Sigmoid colon (tissue), 7 donors: ENCODE measurements around the gene UGT1A5. TPM values are rescaled to one million over a fixed set of nuclear protein-coding genes. Genes with fewer than 3 reads are reported as not detected.
"Not testable (repeated sequence)": the region's sequence is repeated elsewhere in the genome, so short reads cannot be mapped to it uniquely, and the experiment has no call there.

Experiments used
- DNase-seq: peaks from one replicate; pipeline ENCODE4 v3.0.0-alpha.2; 2019
- H3K27ac ChIP-seq, 4 donors: fragments of 200-600 bp; sonication (generic); one replicate each; pipeline ENCODE4 v1.5.1; 2016 to 2019; ENCODE audit warnings: mild to moderate bottlenecking in 1 of 4
- H3K27me3 ChIP-seq, 3 donors: fragments of 200-600 bp; sonication (generic); one replicate each; pipeline ENCODE4 v1.5.1; 2019; ENCODE audit warnings: mild to moderate bottlenecking in 1 of 3
- H3K36me3 ChIP-seq, 4 donors: fragments of 200-600 bp; sonication (generic); one replicate each; pipeline ENCODE4 v1.5.1; 2016 to 2019
- H3K4me1 ChIP-seq, 4 donors: fragments of 200-600 bp; sonication (generic); one replicate each; pipeline ENCODE4 v1.5.1; 2017 to 2019
- H3K4me3 ChIP-seq, 4 donors: fragments of 200-600 bp; sonication (generic); one replicate each; pipeline ENCODE4 v1.5.1; 2017 to 2019; ENCODE audit warnings: mild to moderate bottlenecking in 2 of 4, moderate library complexity in 1 of 4
- H3K9me3 ChIP-seq, 4 donors: fragments of 200-600 bp in 3 of 4; sonication (generic) in 3 of 4; one replicate each; pipeline versions ENCODE4 v1.5.1 to v1.6.1; 2013 to 2019
- CTCF ChIP-seq, 4 experiments: fragments of 450-650 bp in 3 of 4; fragments of 200-600 bp in 1 of 4; IDR thresholded peaks; one replicate each; pipeline ENCODE4 v1.5.1; 2016 to 2019; ENCODE audit warnings: antibody characterized with exemption in 4 of 4, mild to moderate bottlenecking in 3 of 4, moderate library complexity in 2 of 4
- EP300 ChIP-seq, 4 donors: sonication (generic); formaldehyde crosslinking; IDR thresholded peaks; one replicate each; pipeline ENCODE4 v1.6.1; 2017; ENCODE audit warnings: antibody characterized with exemption in 4 of 4
- POLR2A ChIP-seq, 2 donors: fragments of 450-650 bp; IDR thresholded peaks; one replicate each; pipeline ENCODE4 v1.6.1; 2016; ENCODE audit warnings: antibody characterized with exemption in 2 of 2, mild to moderate bottlenecking in 2 of 2, moderate library complexity in 2 of 2
- POLR2AphosphoS5 ChIP-seq, 4 donors: sonication (generic); formaldehyde crosslinking; IDR thresholded peaks; one replicate each; pipeline ENCODE4 v1.6.1; 2017; ENCODE audit warnings: antibody characterized with exemption in 4 of 4
- WGBS, 2 donors: extraction: QIAGEN DNeasy Blood & Tissue Kit; methylation state at CpG; one replicate each; pipeline ENCODE4 v1.1.7; 2013; 5-methylcytosine and 5-hydroxymethylcytosine counted together
- intact Hi-C: fragments of 100-400 bp; cut with DNase I; formaldehyde crosslinking; loops from one replicate; pipeline ENCODE4 v1.15.1; 2023
- polyA plus RNA-seq, 3 donors: library from polyadenylated mRNA; stranded (reverse); fragments of 200-250 nt; gene quantifications; one replicate each; pipeline ENCODE4 v1.2.3, GENCODE V29; 2013
- total RNA-seq, 4 donors: library from RNA; depleted of rRNA; stranded (reverse); fragments of >200 nt; gene quantifications; one replicate each; pipeline ENCODE4 v1.1.0, GENCODE V29; 2016
- donor health status: healthy with polysubstance abuse.
- donor health status: Bipolar disorder and iron deficiency.
- donor health status: healthy.

The UGT1A5 gene
- total and polyA plus RNA-seq, 7 donors: 0.22 TPM; not detected in 6

GRCh38 chr2:233714121-233714520 lies 1.4 kb downstream of the UGT1A5 start:
- H3K36me3 ChIP-seq: no peaks in the 10 kb centered on the region
- no peaks in the 10 kb centered on the region for H3K27me3 ChIP-seq
- no peak for DNase-seq
- TF ChIP-seq EP300 (IDR thresholded peaks at IDR 0.05) (no peak), CTCF (IDR thresholded peaks at IDR 0.05) (no peak), POLR2A (IDR thresholded peaks at IDR 0.05) (no peak), POLR2AphosphoS5 (IDR thresholded peaks at IDR 0.05) (no peak)
- 75 to 89% methylated on average over 2 of the region's 2 CpGs for WGBS, 2 donors
- H3K4me3 ChIP-seq: no peak overlapping the region
- H3K4me1 ChIP-seq: no peaks in the 10 kb centered on the region
- no peaks in the 10 kb centered on the region for H3K9me3 ChIP-seq
- H3K27ac ChIP-seq: no peak overlapping the region
- intact Hi-C loops: no loop called here

GRCh38 chr2:233718552-233718951 lies 5.8 kb downstream of the UGT1A5 start, which contains the start of gene UGT1A4:
Gene UGT1A4, plus strand, starts transcription at chr2:233718736. Its CDS starts 85 bp downstream, at chr2:233718821.
- H3K4me1 ChIP-seq: no peaks in the 10 kb centered on the region
- H3K27me3 ChIP-seq: no peaks in the 10 kb centered on the region
- WGBS, 2 donors: 87 to 88% methylated on average over 7 of the region's 7 CpGs
- no peak within 1 kb of the TSS for H3K4me3 ChIP-seq
- no peaks in the 10 kb centered on the region for H3K9me3 ChIP-seq
- intact Hi-C loops: no loop called here
- no peak within 1 kb of the TSS for H3K27ac ChIP-seq
- H3K36me3 ChIP-seq: no peaks in the 10 kb centered on the region
- TF ChIP-seq POLR2A (IDR thresholded peaks at IDR 0.05) (no peak), POLR2AphosphoS5 (IDR thresholded peaks at IDR 0.05) (no peak), CTCF (IDR thresholded peaks at IDR 0.05) (no peak), EP300 (IDR thresholded peaks at IDR 0.05) (no peak)
- no peak for DNase-seq

- TF ChIP-seq POLR2AphosphoS5 (IDR thresholded peaks at IDR 0.05) (no peak), CTCF (IDR thresholded peaks at IDR 0.05) (no peak), POLR2A (IDR thresholded peaks at IDR 0.05) (no peak), EP300 (IDR thresholded peaks at IDR 0.05) (no peak)
- Histone ChIP-seq H3K4me3 (no peak within 1 kb of the TSS), H3K4me1 (no peaks in the 10 kb centered on the region), H3K36me3 (no peaks in the 10 kb centered on the region), H3K9me3 (no peaks in the 10 kb centered on the region), H3K27me3 (no peaks in the 10 kb centered on the region), H3K27ac (no peak within 1 kb of the TSS)
- no peak for DNase-seq
- WGBS, 2 donors: 47 to 83% methylated on average over 8 of the region's 8 CpGs
- intact Hi-C loops: no loop called here
Observed at GRCh38 chr2:233728723-233729301, 16.1 kb downstream of the UGT1A5 start, which contains the start of gene UGT1A3. Gene UGT1A3, plus strand, starts transcription at chr2:233729042. Its CDS starts 85 bp downstream, at chr2:233729127.

DNA sequence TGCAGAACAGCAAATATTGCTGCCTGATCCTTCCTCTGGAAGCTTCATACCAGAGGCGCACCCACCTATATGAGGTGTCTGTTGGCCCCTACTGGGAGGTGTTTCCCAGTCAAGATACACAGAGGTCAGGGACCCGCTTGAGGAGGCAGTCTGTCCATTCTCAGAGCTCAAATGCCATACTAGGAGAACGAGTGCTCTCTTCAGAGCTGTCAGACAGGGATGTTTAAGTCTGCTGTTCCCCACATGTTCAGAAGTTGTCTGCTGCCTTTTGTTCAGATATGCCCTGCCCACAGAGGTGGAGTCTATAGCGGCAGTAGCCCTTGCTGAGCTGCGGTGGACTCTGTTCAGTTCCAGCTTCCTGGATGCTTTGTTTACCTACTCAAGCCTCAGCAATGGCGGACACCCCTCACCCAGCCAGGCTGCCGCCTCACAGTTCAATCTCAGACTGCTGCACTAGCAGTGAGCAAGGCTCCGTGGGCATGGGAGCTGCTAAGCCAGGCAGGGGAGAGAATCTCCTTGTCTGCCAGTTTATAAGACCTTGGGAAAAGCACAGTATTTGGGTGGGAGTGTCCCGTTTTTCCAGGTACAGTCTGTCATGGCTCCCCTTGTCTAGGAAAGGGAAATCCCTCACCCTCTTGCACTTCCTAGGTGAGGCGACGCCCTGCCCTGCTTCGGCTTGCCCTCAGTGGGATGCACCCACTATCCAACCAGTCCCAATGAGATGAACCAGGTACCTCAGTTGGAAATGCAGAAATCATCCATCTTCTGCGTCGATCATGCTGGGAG lies 24.4 kb downstream of the UGT1A5 start:
- H3K27me3 ChIP-seq, H3K4me1 ChIP-seq, H3K9me3 ChIP-seq, H3K36me3 ChIP-seq, H3K4me3 ChIP-seq, intact Hi-C loops, H3K27ac ChIP-seq, DNase-seq: not testable (repeated sequence)
- 74 to 86% methylated on average over 14 of the region's 14 CpGs for WGBS, 2 donors

DNA sequence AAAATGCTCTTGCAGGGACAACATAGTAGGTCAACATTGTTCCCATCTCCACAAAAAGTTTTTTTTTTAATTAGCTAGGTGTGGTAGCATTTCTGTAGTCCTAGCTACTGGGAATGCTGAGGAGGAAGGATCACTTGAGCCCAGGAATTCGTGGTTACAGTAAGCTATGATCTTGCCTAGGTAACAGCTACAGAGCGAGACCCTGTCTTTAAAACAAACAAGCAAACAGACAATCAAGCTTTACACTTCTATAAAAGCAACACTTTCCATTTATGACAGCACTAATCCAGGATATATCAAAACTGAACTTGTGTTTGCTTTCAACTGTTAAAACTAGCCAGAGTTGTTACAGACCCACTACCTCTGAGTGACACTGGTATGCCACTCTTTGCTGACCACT lies 28.2 kb downstream of the UGT1A5 start:
- no peaks in the 10 kb centered on the region for H3K4me1 ChIP-seq
- DNase-seq: no peak
- 13 to 59% methylated on average over 2 of the region's 2 CpGs for WGBS, 2 donors
- no peak overlapping the region for H3K27ac ChIP-seq
- TF ChIP-seq POLR2A (IDR thresholded peaks at IDR 0.05) (no peak), CTCF (IDR thresholded peaks at IDR 0.05) (no peak), POLR2AphosphoS5 (IDR thresholded peaks at IDR 0.05) (no peak), EP300 (IDR thresholded peaks at IDR 0.05) (no peak)
- no peaks in the 10 kb centered on the region for H3K36me3 ChIP-seq
- H3K27me3 ChIP-seq: no peaks in the 10 kb centered on the region
- no peak overlapping the region for H3K4me3 ChIP-seq
- intact Hi-C loops: no loop called here
- H3K9me3 ChIP-seq: no peaks in the 10 kb centered on the region
